HEK293T (cell line): Measurements from ENCODE around the gene FOSB.

ENCODE experiments used
- CTCF ChIA-PET: fragments of 350-600 bp; formaldehyde crosslinking; extraction: SDS; loops from one replicate; lab custom pipeline; 2021; ENCODE audit warnings: antibody characterized with exemption, inconsistent platforms; lab: Yijun Ruan, JAX
- POLR2A ChIA-PET: fragments of 350-600 bp; formaldehyde crosslinking; extraction: SDS; loops from one replicate; lab custom pipeline; 2020; ENCODE audit warnings: antibody characterized with exemption, inconsistent platforms; lab: Yijun Ruan, JAX
- DNase-seq: peaks from one replicate; pipeline ENCODE4 v3.0.0; 2012; ENCODE audit warnings: mixed read lengths; ENCODE audit errors: extremely low spot score
- ARNT ChIP-seq: fragments of 450-650 bp; IDR thresholded peaks from 2 replicates; pipeline ENCODE4 v1.6.1; 2017; ENCODE audit warnings: mild to moderate bottlenecking
- BHLHE40 ChIP-seq: fragments of 450-650 bp; IDR thresholded peaks from 2 replicates; pipeline ENCODE4 v1.6.1; 2016; ENCODE audit warnings: mild to moderate bottlenecking, moderate library complexity, borderline replicate concordance
- CTBP1 ChIP-seq: fragments of 450-650 bp; IDR thresholded peaks from 2 replicates; pipeline ENCODE4 v1.6.1; 2016; ENCODE audit warnings: borderline replicate concordance
- ELF4 ChIP-seq: fragments of 450-650 bp; IDR thresholded peaks from 2 replicates; pipeline ENCODE4 v1.6.1; 2017; ENCODE audit warnings: antibody characterized with exemption
- FOXA1 ChIP-seq: fragments of 450-650 bp; IDR thresholded peaks from 2 replicates; pipeline ENCODE4 v1.6.1; 2016; ENCODE audit warnings: mild to moderate bottlenecking
- FOXK2 ChIP-seq: fragments of 450-650 bp; IDR thresholded peaks from 2 replicates; pipeline ENCODE4 v1.6.1; 2016; ENCODE audit warnings: mild to moderate bottlenecking
- FOXM1 ChIP-seq: fragments of 450-650 bp; IDR thresholded peaks from 2 replicates; pipeline ENCODE4 v1.6.1; 2017; ENCODE audit warnings: mild to moderate bottlenecking, borderline replicate concordance
- HDGF ChIP-seq: fragments of 450-650 bp; IDR thresholded peaks from 2 replicates; pipeline ENCODE4 v1.6.1; 2017; ENCODE audit warnings: antibody characterized with exemption, borderline replicate concordance
- L3MBTL2 ChIP-seq: fragments of 450-650 bp; conservative IDR thresholded peaks from 2 replicates; pipeline ENCODE4 v1.6.1; 2016; ENCODE audit warnings: mild to moderate bottlenecking
- LEF1 ChIP-seq: fragments of 450-650 bp; IDR thresholded peaks from 2 replicates; pipeline ENCODE4 v1.6.1; 2017; ENCODE audit warnings: mild to moderate bottlenecking, borderline replicate concordance
- NFRKB ChIP-seq: fragments of 450-650 bp; IDR thresholded peaks from 2 replicates; pipeline ENCODE4 v1.6.1; 2016; ENCODE audit warnings: mild to moderate bottlenecking, moderate library complexity
- PKNOX1 ChIP-seq: fragments of 450-650 bp; IDR thresholded peaks from 2 replicates; pipeline ENCODE4 v1.6.1; 2016
- SP1 ChIP-seq: fragments of 450-650 bp; IDR thresholded peaks from 2 replicates; pipeline ENCODE4 v1.6.1; 2017
- SUZ12 ChIP-seq: fragments of 450-650 bp; IDR thresholded peaks from 2 replicates; pipeline ENCODE4 v1.6.1; 2016; ENCODE audit warnings: mild to moderate bottlenecking
- TARDBP ChIP-seq: fragments of 450-650 bp; IDR thresholded peaks from 2 replicates; pipeline ENCODE4 v1.6.1; 2016
- ZNF384 ChIP-seq: fragments of 450-650 bp; IDR thresholded peaks from 2 replicates; pipeline ENCODE4 v1.6.1; 2016

FOSB gene

GRCh38 chr19:45467456-45468158, at the start of gene FOSB:
Gene FOSB (plus strand): TSS chr19:45467996. CDS start chr19:45468587, 591 bp downstream.
- ChIA-PET POLR2A (interaction anchor here (0.6 to 2.7 kb wide), 13 partner anchors 9 to 43 kb away, joined by 3 to 10 read pairs (median 4); no protein-coding TSS in a partner anchor), CTCF (interaction anchor here (1.0 to 1.7 kb wide), 3 partner anchors 11 to 28 kb away, joined by 4 to 10 read pairs (median 7); no protein-coding TSS in a partner anchor)
- peak; percentile 94 for DNase-seq
- TF ChIP-seq FOXA1 (no peak), ELF4 (peak; percentile 76)

GRCh38 chr19:45418802-45419201, 49.0 kb upstream of the FOSB start:
- ChIA-PET CTCF (interaction anchor here (0.7 kb wide), 1 partner anchor 20 kb away, joined by 4 read pairs; no protein-coding TSS in a partner anchor), POLR2A (no interaction called here)
- TF ChIP-seq FOXM1 (no peak), ARNT (no peak), HDGF (no peak), SUZ12 (no peak), L3MBTL2 (no peak), FOXK2 (no peak), TARDBP (no peak)
- DNase-seq, result no peak

- no peak for DNase-seq
- ChIA-PET CTCF (no interaction called here), POLR2A (no interaction called here)
- TF ChIP-seq NFRKB, result no peak
- no peak for TF ChIP-seq FOXM1
- TF ChIP-seq SUZ12, result no peak
- TF ChIP-seq FOXA1, result no peak
- no peak for TF ChIP-seq ELF4
- TF ChIP-seq FOXK2, result no peak
- no peak for TF ChIP-seq L3MBTL2
- TF ChIP-seq PKNOX1, result no peak
- TF ChIP-seq SP1, result no peak
- TF ChIP-seq ARNT, result no peak
- no peak for TF ChIP-seq LEF1
- TF ChIP-seq TARDBP, result no peak
- TF ChIP-seq BHLHE40, result no peak
- TF ChIP-seq HDGF, result no peak
- TF ChIP-seq ZNF384, result no peak
These were observed 48.4 kb upstream of the FOSB start for GRCh38 chr19:45419396-45419795.

GRCh38 chr19:45419895-45420294, 47.9 kb upstream of the FOSB start:
- no peak for TF ChIP-seq SUZ12
- TF ChIP-seq HDGF, result no peak
- TF ChIP-seq CTBP1, result no peak
- TF ChIP-seq LEF1, result no peak
- TF ChIP-seq ELF4, result no peak
- TF ChIP-seq FOXM1, result no peak
- TF ChIP-seq FOXA1, result no peak
- TF ChIP-seq BHLHE40, result no peak
- TF ChIP-seq TARDBP, result no peak
- TF ChIP-seq ARNT, result no peak
- no peak for DNase-seq
- ChIA-PET CTCF (no interaction called here), POLR2A (no interaction called here)

GRCh38 chr19:45420356-45420755, 47.4 kb upstream of the FOSB start:
- CTCF ChIA-PET, result no interaction called here
- TF ChIP-seq ZNF384, result no peak
- DNase-seq, result no peak
- POLR2A ChIA-PET, result no interaction called here

GRCh38 chr19:45420871-45421270, 46.9 kb upstream of the FOSB start:
- no peak for DNase-seq
- POLR2A ChIA-PET, result interaction anchor here (1.5 kb wide), 1 partner anchor 15 kb away, joined by 7 read pairs; no protein-coding TSS in a partner anchor
- CTCF ChIA-PET, result no interaction called here
- no peak for TF ChIP-seq SUZ12
- TF ChIP-seq PKNOX1, result no peak
- TF ChIP-seq CTBP1, result no peak
- TF ChIP-seq BHLHE40, result no peak
- TF ChIP-seq NFRKB, result no peak
- no peak for TF ChIP-seq ARNT
- no peak for TF ChIP-seq TARDBP
- TF ChIP-seq FOXK2, result no peak

GRCh38 chr19:45421947-45422498, 45.8 kb upstream of the FOSB start:
- ChIA-PET POLR2A (interaction anchor here (1.5 kb wide), 1 partner anchor 16 kb away, joined by 7 read pairs; no protein-coding TSS in a partner anchor), CTCF (no interaction called here)
- no peak for TF ChIP-seq FOXM1
- no peak for TF ChIP-seq PKNOX1
- no peak for TF ChIP-seq NFRKB
- no peak for TF ChIP-seq TARDBP
- no peak for TF ChIP-seq L3MBTL2
- TF ChIP-seq HDGF, result no peak
- no peak for TF ChIP-seq SUZ12
- no peak for TF ChIP-seq CTBP1
- no peak for TF ChIP-seq SP1
- no peak for TF ChIP-seq FOXK2
- TF ChIP-seq ELF4, result no peak
- no peak for TF ChIP-seq LEF1
- no peak for TF ChIP-seq BHLHE40
- no peak for TF ChIP-seq ARNT
- no peak for TF ChIP-seq FOXA1
- no peak for DNase-seq
